Fibroblast of skin of left biceps (primary cell): ENCODE data around the gene LRRTM1.

Experiments
- DNase-seq, 2 experiments: peaks; one replicate each; pipeline ENCODE4 v3.0.0-alpha.2; 2013; ENCODE audit warnings: low read depth in 2 of 2

LRRTM1 gene

DNA sequence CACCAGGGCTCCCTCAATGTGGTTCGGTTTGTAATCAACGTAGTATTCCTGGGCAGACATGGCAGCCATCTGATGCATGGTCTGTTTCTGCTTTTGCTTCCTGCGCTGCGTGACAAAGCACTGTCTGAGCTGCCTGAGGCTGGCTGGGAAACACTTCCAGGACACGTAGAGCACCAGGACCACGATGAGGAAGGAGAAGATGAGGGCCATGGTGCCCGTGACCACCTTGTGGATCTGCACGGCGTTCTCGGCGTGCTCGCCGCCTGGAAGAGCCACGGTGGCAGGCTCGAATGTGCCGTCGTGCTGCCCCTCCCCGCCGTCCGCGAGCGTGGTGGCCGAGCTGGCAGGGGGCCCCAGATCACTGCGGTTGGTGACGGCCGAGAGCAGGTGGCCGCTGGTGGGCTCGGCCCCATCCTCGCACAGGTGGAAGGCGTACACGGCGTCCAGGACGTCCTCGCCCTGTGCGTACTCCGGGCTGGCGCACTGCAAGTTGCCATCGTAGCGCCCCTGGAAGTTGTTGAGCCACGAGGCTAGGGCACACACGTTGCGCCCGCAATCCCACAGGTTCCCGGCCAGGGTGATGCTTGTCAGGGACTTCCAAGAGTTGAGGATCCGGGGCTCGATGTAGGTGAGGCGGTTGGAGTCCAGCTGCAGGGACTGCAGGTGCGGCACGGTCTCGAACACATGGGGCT lies 2.1 kb downstream of the LRRTM1 start:
- no peak for DNase-seq

DNA sequence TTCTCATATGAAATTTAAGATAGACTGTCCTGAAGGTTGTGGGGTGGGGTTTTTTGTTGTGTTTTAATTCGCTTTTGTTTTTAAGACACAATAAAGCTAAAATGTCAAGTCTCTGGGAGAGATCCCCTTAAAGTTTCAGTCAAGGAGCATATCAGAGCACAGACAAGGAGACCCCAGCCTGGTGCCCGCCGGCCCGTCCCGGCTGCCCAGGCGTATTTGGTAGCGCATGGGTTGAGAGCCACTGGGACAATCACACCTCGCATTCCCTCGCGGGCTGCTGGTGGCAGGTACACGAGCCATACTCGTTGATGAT lies 2.6 kb downstream of the LRRTM1 start:
- DNase-seq: no peak

DNA sequence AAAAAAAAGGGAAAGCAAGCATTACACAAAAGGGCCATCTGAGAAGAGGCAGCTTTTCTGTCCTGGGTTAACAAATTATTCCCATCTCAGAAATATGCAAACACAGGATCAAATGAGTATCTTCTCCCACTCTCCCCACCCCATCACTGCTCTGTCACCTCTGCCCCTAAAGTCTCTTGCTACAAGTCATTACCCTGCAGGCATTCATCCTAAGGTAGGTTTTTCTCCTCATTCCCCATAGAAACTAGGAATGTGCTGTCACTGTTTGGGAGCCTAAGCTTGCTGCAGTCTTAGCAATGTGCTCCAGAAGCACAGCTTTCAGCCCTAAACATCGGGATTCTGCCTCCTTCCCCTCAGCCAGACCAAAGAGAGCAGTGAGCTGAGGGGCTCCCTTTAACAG lies 3.6 kb downstream of the LRRTM1 start:
- DNase-seq: no peak

DNA sequence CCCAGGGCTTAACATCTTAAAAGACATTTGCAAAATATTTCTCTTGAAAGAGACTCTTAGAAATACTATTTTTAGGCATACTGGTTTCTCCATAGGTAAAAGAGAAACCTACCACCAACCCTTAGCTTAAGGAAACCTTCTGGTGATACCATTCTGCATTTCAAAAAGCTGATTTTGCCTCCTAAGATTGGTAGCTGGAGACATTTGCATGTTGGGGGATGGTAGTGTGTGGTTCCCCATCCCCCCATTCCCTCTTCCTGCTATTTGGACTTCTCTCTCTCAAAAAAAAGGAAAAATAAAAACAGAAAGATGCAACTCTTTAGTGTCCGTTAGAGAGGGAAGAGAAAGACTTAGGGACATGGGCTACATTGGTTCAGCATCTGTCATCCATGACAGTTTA lies 4.2 kb downstream of the LRRTM1 start:
- no peak for DNase-seq

DNA sequence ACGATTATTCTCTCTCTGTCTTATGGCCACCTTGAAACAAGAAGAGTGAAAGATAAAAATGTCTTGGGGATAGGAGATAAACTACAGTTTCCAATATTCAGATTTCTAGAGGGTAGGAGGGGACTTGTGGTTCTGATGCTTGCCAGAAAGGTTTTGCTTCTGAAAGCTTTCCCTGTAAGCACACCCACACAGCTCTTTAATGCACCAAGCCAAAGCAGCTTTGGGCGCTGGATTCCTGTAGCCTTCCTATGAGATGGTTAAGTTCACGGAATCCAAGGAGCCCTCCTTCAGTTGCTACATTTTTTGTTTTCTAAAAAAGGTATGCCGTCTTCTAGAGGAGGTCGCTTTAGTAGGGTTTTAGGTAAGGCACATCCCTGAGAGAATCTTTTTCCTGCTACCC lies 4.9 kb downstream of the LRRTM1 start:
- no peak for DNase-seq

DNA sequence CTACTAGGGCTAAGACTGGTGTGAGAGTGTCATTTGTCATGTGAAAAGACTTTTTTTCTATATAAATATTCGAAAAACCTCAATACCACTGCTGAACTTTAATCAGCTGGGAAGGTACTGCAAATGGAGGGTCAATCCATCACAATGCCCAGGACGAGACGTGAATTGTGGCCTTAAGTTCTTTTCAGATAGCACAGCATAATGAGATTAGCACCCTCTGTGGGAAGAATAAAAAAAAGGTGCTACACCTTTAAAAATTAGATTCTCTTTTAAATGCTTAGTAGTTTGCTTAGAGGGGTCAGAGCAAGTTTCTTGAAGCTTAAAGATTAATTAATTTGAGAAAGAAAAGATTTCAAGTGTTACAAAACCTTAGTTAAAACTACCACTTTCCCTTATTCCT lies 5.6 kb downstream of the LRRTM1 start:
- DNase-seq: no peak

DNA sequence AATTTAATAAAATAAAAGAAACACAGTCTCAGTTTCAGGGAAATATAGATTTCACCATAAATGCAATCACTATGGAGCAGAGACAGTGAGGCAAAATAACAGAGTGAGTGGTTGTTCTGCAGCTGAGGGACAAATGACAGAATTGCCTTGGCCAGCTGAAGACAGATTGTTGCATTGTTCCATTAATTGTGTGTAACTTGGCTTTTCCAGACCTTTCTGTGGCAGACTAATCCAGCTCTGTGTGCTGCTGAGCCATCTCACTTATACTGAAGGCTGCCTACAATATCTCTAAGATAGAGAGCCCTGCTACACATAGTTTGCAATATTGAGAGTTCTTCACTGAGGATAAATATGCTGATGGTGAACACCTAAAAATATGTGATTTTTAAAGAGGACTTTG lies 11.5 kb downstream of the LRRTM1 start:
- no peak for DNase-seq

DNA sequence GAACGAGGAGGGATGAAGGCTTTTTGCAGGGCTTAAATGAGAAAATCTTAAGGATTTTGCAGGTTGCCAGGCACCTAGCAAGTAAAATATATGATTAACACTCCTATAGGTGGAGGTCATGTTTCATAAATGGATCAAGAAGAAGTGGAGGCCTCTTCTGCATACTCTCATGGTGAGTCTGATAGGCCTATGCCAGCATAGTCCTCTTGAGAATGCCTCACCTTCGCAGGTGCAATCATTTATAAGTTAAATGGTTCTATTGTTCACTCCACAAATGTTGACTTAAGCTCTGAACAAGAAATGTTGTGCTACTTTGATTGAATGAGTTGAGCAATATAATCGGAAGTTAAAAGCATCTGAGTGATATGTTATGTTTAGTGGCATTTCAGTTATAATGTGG lies 12.1 kb downstream of the LRRTM1 start:
- DNase-seq: no peak

DNA sequence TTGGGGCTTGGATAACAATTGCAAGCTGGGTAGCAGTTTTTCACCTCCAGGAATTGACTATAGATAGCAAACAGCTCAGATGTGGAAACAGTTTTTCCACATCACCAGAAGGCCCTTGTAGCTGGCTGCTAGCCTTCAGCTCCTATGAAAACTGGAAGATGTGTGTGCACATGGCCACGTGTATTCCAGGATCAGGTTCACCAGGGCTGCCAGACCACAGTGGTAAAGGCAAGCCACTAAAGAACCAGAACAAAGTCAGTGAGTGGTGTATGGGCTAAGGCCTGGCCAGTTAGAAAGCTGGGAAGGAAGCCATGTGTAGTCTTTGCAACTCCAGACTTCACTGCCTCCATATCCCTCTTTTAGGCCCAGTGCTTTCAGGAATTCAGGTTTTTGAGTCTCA lies 12.9 kb downstream of the LRRTM1 start:
- DNase-seq: no peak

DNA sequence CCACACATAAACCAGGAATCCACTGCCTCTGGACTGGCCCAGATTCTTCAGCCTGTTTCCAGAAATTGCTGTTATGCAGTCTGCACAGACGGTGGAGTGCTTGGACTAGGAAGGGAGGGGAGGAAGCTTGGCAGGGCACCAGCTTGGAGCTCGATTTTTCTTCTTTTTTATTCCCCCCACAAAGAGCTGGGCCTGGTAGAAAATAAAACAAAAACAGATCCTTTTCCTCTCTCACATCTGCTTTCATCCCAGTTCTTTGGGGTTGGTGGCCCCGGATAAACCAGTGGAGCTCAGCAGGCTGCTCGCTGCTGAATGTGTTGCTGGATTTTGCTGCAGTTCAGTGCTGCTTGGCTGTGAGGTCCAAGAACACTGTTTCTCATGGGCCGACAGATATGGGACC lies 16.0 kb downstream of the LRRTM1 start:
- DNase-seq: peak; percentile 5

DNA sequence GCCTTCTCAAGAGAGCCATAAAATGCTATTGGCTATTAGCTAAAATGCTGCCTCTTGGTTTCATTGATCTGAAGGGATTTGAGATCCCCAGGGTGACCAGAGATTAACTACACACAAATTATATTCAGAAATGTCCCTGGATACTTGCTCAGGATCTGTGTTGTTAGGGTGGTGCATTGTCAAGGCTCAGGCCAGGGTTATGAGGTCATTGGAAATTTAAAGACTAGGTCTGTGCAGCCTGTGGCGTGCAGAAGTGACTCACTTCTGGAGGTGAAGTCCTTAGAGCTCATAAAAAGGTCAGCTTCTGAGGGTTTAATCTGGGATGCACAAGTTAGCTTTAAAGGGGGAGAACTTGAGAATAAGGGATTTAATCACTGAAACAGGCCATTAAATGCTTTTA lies 23.5 kb downstream of the LRRTM1 start:
- DNase-seq: no peak

DNA sequence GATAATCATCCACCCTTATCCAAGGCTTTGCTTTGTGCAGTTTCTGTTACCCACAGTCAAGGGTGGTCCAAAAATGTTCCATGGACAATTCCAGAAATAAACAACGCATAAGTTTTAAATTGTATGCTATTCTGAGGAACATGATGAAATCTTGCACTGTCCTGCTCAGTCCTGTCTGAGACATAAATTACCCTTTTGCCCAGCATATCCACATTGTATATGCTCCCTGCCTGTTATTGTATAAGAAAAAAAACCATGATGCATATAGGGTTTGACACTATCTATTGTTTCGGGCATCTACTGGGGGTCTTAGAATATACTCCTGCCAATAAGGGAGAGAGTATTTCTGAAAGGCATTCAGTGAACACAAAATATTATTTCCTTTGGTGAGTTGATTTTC lies 24.0 kb downstream of the LRRTM1 start:
- no peak for DNase-seq

DNA sequence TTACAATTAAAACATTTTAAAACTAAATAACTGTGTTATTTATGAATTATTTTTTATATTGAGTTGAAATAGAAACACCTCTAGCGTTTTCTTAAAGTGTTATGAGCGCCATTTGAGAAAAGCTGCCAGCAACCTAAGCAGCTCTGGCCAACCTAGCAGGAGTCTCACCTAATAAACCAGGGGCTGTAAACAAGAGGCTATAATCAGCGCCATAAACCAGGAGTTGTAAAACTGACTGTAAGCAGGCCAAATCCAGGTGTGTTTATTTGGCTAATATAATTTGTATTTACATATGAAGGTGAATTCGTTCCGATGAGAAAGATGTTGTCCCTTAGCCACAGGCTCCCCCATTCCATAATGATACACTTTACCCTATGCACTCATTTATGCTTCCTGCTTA lies 34.7 kb downstream of the LRRTM1 start:
- DNase-seq: no peak

DNA sequence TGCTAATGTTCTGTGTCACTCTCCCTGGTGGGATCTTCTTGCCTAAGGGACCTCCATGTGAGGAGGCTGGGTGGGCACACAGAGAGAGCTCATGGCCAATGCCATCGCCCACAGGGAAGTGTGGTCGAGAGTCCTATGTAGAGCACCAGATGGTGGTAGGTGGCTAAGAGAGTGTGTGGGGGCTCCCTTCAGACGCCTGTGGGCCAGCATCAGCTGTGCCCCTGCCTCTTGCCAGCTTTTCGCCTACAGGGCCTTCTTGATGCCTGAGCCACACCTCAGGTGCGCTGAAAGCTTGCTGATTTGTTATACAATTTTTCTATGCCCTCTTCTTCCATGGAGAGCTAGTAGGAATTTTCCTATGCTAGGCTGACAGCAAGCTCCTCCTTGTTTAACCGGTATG lies 38.3 kb downstream of the LRRTM1 start:
- DNase-seq: no peak

DNA sequence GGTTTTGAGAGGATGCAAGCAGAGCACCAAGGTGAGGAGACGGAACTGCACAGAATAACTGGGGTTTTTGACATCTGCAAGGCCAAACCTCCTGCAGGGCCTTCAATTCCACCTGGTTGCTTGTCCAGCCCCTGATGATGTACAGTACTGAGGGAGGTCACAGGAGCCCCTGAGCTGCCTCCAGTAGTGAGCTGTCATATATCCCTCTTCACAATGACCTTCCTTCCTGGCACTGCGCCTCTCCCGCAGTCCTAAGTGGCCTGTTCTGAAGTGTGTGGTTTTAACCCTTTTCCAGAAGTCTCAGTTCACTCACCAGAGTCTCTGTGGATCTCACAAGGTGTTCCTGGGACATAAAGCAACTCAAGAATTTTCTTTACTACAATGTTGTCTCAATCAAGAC lies 45.3 kb downstream of the LRRTM1 start:
- DNase-seq: no peak

DNA sequence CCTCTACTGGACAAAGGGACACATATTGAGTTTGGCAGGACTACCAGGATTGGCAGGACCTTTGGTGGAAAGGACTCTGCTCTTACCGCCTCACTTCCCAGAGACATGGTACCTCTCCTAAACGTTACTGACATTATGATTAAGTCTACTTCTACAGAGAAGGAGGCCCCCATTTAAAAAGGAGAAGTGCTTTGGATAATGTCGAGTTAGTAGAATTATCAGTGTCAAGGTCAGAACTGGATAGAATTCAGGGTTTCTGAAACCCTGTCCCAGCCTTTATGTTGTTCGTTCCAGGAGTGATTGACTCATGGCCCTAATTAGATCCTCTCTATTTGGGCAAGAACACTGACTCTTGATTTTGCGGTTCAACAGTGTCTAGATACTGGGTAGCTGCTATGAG lies 45.8 kb downstream of the LRRTM1 start:
- DNase-seq: no peak

DNA sequence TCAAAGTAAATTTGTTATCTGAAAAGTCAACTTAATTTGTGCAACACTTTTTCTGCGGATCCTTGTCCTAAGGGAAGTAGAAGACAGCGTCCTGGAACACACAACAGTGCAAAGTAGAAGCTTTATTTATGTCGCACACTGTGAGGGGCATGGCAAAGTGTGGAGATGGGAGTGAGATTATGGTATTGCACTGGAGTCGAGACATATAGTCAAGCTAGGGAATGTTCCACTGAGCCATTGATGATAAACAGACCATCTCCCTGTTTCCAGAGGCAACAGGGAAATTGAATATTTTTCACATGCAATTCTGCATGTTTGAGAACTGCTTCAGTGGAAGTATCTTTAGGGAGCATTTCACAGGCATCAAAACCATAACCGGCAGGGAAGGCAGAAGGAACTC lies 46.2 kb downstream of the LRRTM1 start:
- no peak for DNase-seq

DNA sequence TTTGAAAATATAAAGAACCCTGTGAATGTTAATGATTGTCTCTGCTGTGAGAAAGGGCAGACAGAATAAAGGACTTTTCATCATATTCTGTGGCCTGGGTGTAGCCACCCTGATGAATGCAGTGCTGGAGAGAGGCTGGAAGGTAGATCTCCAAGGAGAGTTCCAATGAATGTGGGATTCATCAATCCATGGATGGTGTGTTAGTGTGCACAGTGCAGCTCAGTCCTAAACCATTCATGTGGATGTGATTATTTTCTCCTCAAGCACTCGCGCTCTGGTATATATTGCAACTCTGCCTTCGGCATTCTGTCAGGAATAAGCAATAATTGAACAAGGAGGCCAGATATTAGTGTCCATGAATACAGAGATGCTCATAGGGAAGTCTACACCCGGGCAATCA lies 47.1 kb downstream of the LRRTM1 start:
- no peak for DNase-seq

DNA sequence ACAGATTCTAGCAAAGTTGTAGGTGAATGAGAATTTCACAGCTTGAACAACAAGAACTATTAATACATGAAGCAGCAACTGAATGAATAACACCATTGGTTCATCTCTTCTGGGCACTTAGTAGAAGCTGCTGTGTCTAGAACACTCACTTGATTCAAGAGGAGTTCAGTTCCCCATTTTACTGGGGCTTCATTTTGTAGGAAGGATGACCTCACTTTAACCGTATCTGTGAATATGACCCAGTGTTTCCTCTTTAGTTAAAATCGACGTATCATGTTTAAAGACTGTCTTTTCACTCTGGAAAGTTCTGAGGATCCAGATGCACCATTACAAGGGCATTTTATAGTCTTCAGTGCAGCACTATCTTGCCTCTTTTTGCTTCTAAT lies 47.8 kb downstream of the LRRTM1 start:
- DNase-seq: no peak

DNA sequence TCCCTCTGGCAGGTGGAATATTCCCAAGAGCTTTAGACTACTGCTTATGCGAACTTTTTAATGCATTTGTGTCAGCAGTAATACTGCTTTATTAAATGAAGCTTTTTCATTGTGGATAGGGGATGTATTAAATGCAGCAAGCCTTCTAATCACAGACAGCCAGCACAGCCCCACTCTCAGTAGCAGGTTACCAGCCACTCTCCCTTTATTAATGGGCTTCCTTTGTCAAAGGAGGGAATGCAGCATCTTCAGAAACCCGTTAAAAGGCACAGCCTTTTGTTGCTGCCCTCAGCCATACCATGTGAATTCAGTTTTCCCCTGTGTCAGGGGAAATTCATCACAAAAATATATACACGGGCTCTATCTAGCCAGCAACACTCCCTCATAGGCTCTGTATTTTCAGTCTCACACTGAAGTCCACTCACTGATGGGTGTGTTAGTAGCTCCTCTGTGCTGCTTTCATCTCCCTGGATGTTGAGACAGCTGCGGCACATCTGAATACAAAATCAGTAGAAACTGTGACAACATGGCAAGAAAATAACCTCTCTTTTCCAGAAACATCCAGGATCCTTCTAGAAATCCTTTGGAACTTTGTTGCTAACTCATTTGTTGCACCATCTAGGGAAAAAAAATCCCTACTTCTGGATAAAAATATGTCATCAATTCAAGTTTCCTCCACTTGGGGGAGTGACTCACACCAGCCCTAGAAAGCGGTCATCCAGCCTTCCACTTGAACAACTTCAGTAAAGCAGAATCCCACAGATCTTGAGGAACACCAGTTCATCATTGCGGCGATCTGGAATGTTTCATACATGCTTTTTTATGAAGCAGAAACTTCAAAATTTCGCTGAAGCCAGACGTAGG lies 48.4 kb downstream of the LRRTM1 start:
- DNase-seq: no peak

DNA sequence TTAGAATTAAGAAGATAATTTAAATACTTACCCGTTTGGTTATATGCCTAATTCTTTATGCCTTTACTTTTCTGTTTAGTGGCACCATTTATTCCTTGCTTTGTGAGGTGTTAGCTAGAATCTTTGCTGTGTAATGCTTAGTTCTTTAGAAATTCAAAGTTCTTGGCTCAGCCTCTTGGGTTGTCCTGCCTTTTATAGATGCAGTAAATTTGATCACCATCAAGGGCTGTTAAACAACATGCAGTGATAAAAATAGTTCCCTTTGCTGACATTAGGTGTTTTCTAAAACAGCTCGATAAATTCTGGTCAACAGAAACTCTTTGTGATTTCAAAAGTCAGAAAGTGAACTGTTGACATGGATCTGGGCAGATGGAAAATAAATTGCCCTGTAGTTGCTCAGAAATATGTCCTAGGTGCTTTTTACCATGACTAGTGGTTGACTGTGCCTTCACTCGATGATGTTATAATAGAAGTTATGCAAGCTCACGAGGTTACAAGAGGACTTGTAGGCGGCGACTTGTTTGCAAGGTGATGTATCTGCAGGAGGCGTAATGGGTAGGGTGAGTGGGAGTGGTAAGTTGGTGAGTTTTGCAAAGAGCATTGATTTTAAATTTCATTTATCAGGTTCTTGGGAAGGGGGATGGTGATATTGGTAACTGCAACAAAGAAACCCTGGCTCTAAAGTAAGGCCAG lies 52.1 kb downstream of the LRRTM1 start:
- no peak for DNase-seq
